Epithelial cell of prostate (primary cell): Measurements from ENCODE around the gene STARD10.

Source experiments
- DNase-seq: peaks from one replicate; pipeline ENCODE4 v3.0.0-alpha.2; 2011; ENCODE audit warnings: low read depth, low spot score
- H3K27ac ChIP-seq: fragments of 450-650 bp; 2 replicates; pipeline ENCODE4 v1.5.1; 2017; ENCODE audit warnings: mild to moderate bottlenecking

The STARD10 gene

DNA sequence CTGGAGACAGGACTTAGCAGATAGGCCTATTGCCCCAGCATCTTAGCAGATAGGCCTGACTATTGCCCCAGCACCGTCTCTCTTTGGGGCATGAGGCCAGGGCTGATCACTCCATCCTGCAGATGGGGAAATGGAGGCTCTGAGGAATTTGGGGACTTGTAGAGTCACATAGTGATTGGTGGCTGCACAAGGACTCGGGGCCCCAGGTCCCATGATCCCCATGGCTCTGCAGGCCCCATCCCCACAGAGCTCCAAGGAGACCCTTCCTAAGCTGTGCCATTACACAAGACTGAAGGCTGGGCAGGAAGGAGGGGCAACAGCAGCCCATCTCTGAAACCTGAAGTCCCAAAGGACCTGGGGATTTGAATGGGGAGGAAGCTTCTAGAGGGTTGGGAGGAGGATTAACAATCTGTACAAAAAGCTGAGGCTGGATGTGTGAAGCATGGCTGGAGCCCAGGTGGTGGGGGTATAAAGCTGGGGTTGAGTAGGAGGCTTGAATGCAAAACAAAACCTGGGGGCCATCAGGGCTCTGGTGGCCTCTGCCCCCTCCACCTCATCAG, 43.2 kb downstream of the STARD10 start:
- DNase-seq = no peak
- no peak overlapping the region for H3K27ac ChIP-seq

DNA sequence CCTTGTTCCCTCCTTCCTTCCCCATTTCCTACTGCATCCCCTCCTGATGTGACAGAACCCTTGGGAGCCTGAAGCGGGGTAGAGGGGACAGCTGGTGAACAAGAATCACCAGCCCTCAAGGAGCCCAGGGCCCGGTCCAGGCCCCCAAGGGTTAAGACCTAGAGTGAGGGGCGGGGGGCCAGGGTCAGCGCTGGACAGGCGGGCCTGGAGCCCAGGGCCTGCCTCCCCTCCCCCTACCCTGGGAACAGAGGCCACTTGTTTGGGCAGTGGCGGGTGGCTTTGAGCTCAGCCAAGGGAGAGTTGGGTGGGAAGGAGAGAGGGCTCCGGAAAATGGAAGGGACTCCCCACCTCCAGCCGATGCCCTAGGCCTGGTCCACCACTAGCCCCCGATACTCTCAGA, 43.8 kb downstream of the STARD10 start:
- no peak for DNase-seq
- no peak overlapping the region for H3K27ac ChIP-seq

GRCh38 chr11:72747289-72747855, 46.5 kb downstream of the STARD10 start:
- no peak for DNase-seq
- H3K27ac ChIP-seq = no peak overlapping the region

DNA sequence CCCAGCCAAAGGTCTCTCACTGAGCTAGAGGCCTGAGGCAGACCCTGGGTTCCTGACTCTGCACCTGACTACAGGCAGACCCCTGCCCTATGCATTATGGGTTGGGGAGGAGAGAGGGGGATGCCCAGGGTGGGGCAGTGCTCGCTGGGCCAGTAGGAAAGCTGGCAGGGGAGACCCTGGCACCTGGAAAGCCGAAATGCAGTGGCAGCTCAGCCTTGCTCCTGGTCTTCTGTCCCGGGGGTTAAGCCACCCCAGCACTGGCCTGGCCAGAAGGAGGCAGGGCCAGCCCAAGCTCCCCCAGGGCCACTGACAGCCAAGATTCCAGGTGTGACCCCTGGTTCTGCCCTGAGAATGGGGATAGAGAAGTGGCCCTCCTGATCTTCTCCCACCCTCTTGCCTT, 47.0 kb downstream of the STARD10 start:
- DNase-seq = no peak
- H3K27ac ChIP-seq = no peak overlapping the region

DNA sequence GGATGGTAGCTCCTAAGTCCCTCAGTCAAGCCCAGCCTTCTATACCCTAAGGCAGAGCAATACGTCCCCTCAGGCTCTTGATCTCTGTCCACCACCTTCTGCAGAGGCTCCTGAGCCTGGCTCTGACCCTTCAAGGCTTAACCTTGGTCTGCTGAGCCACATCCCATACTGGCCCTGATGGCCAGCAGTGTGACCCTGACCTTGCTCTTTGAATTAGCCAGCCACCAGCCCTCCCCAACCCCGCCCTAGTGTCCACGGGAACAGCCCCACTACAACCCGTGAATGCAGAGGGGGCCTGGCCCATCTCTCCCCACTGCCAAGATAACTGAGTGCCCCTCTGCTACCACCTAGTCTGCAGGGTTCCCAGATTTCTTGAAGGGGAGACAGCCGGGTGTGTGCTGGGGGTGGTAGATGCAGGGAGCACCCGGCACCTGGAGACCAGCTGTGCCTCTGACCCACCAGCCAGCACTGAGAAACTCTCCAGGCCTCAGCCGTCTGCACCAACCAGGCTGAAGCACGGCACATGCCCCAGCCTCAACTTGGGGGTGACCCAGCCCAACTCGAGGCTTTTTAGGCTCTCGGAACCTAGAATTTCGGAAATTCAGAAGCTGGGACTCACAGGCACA, 47.8 kb downstream of the STARD10 start:
- no peak for DNase-seq
- no peak overlapping the region for H3K27ac ChIP-seq

GRCh38 chr11:72745511-72745910, 48.3 kb downstream of the STARD10 start:
- no peak overlapping the region for H3K27ac ChIP-seq
- DNase-seq = no peak

- H3K27ac ChIP-seq = no peak overlapping the region
- DNase-seq = no peak
Observed at GRCh38 chr11:72744474-72744873, 49.4 kb downstream of the STARD10 start.

- no peak for DNase-seq
- no peak overlapping the region for H3K27ac ChIP-seq
Observed at GRCh38 chr11:72743321-72744221, 50.3 kb downstream of the STARD10 start.

GRCh38 chr11:72742513-72743320, 51.1 kb downstream of the STARD10 start:
- DNase-seq = no peak
- H3K27ac ChIP-seq = no peak overlapping the region

DNA sequence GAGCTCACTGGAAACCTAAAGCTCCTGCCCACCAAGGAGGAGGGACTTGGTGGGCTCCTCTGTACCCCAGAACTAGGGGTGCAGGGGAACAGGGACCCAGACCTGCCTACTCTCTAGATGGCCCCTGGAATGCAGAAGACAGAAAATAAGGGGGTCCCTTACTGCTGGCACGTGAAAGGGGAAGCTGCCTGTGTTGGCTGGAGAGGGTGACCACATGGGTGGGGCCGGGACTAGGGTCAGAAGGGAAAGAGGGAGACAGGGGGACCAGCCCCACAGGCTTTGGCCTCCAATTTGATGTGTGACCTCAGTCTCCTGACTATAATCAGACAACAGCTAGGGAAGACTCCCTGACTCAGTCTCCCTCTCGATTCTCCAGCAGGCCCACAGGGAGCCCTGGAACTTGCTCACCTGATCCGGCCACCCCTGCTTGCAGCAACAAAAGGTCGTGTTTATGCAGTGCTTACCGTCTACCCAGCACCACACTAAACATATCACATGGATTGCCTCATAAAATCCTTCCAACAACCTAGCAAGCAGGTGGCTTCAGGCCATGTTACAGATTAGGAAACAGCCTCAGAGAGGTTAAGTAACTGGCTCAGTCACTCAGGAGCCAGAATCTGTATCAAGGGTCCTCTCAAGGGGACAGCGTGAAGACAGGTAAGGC, 51.9 kb downstream of the STARD10 start:
- peak overlapping the region; percentile 46 for H3K27ac ChIP-seq

GRCh38 chr11:72741429-72741833, 52.4 kb downstream of the STARD10 start:
- no peak for DNase-seq
- H3K27ac ChIP-seq = peak overlapping the region; percentile 46

More for the DNA sequence above, 51.9 kb downstream of the STARD10 start:
- DNase-seq = no peak

- peak overlapping the region; percentile 46 for H3K27ac ChIP-seq
- no peak for DNase-seq
Observed at GRCh38 chr11:72740562-72741428, 53.1 kb downstream of the STARD10 start.

DNA sequence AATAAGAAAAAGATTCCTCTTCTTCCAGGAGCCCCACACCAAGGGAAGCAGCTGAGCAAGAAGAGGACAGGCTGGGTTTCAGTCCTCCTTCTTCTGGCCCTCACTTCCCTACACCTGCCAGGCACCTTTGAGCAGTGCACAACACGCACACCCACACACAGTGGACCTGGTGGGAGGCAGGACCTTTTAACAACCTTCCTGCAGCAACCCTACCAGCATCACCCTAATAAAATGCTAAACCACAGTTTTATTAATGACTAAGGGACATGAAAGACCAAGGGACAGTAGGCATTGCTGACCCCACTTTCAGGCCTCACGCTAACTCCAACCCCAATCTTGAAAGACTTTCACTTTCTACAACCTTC, 53.8 kb downstream of the STARD10 start:
- peak overlapping the region; percentile 46 for H3K27ac ChIP-seq
- no peak for DNase-seq

GRCh38 chr11:72739240-72740059, 54.4 kb downstream of the STARD10 start:
- H3K27ac ChIP-seq = no peak overlapping the region
- no peak for DNase-seq

DNA sequence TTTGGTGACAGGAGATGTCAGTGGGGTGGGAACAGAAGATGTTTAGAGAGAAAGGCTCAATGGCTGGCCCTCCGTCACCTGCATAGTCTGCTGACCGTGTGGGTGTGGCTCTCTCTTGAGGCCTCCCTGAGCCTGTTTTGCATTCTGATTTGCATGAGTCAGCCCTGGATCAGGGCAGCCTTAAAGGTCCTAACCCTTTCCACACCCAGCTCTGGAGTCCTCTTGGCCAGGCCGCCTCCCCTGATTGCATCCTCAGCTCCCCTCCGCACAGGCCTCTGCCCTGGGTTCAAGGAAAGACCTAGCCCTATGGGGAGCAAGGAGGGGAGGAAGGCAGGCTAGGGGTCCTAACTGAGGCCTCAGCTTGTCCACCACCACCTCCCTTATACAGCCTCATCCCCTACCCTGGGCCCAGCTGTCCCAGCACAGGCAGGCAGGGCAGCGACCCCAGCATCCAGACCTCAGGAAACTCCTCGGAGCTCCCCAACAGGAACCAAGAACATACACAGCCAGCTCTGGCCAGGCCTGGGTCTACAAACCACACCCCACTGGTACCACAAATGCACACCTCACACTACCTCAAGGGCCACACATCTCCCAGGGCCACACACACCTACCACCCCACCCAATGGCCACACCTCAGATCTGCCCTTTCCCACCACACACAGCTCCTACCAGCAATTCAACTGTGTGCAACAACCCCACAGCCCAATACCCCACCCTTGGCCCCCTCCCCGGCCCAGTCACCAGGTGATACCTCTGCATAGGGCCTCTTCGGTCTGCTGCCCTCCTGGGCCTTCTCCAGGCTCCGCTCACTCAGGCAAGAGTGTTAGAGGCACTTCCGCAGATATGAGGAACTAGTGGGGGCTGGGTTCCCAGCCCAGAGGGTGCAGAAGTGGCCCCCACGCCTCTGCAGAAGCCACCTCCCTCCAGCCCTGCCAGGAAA, 55.4 kb downstream of the STARD10 start:
- H3K27ac ChIP-seq = peak overlapping the region; percentile 92
- no peak for DNase-seq

DNA sequence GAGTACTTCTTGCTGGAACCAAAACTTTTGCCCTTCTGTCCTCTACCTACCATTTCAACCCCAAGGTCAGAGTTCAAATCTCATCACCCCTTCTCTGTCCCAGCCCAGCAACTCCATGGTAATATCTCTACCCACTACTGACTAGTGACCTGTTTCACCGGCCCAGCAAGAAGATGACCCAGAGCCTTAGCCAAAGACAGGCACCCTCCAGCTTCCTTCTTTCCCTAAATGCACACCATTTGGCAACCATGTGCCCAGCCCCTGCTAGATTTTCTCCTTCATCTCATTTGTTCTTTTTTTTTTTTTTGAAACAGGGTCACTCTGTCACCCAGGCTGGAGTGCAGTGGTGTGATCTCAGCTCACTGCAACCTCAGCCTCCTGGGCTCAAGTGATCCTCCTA, 56.5 kb downstream of the STARD10 start:
- H3K27ac ChIP-seq = peak overlapping the region; percentile 92
- no peak for DNase-seq
